Measurements from ENCODE around the gene ZCWPW1. TPM values are rescaled to one million over a fixed set of nuclear protein-coding genes. Genes with fewer than 3 reads are reported as not detected.
"Not testable (repeated sequence)": the region's sequence is repeated elsewhere in the genome, so short reads cannot be mapped to it uniquely, and the experiment has no call there.

ZCWPW1 gene
- polyA plus RNA-seq, 2 donors = 2.2 to 2.8 TPM

GRCh38 chr7:100394077-100394476, 34.4 kb downstream of the ZCWPW1 start:
- Histone ChIP-seq H3K4me1 (ENCODE audit: control insufficient read depth in 2 of 2, insufficient read depth in 2 of 2, low read length in 1 of 2) (peaks cover 0 to 3% of the 10 kb centered on the region in 2 donors), H3K4me3 (ENCODE audit: low read depth in 1 of 2, low read length in 2 of 2) (no peak overlapping the region), H3K27ac (ENCODE audit: low read depth in 2 of 2, low read length in 1 of 2) (no peak overlapping the region), H3K27me3 (ENCODE audit: control insufficient read depth in 1 of 2, insufficient read depth in 2 of 2, low read length in 2 of 2) (no peaks in the 10 kb centered on the region), H3K9me3 (ENCODE audit: control insufficient read depth in 2 of 2, insufficient read depth in 1 of 2, low read depth in 1 of 2, low read length in 1 of 2) (no peaks in the 10 kb centered on the region), H3K36me3 (ENCODE audit: control insufficient read depth in 2 of 2, insufficient read depth in 2 of 2, low read length in 1 of 2) (no peaks in the 10 kb centered on the region)
- WGBS, 2 donors = 59 to 81% methylated on average over 2 of the region's 2 CpGs

GRCh38 chr7:100393233-100393905, 35.1 kb downstream of the ZCWPW1 start:
- no peaks in the 10 kb centered on the region for H3K27me3 ChIP-seq (ENCODE audit: control insufficient read depth in 1 of 2, insufficient read depth in 2 of 2, low read length in 2 of 2)
- peaks cover 0 to 3% of the 10 kb centered on the region in 2 donors for H3K4me1 ChIP-seq (ENCODE audit: control insufficient read depth in 2 of 2, insufficient read depth in 2 of 2, low read length in 1 of 2)
- WGBS, 2 donors = 76 to 78% methylated on average over 4 of the region's 4 CpGs
- H3K9me3 ChIP-seq (ENCODE audit: control insufficient read depth in 2 of 2, insufficient read depth in 1 of 2, low read depth in 1 of 2, low read length in 1 of 2) = no peaks in the 10 kb centered on the region
- no peak overlapping the region for H3K27ac ChIP-seq (ENCODE audit: low read depth in 2 of 2, low read length in 1 of 2)
- no peaks in the 10 kb centered on the region for H3K36me3 ChIP-seq (ENCODE audit: control insufficient read depth in 2 of 2, insufficient read depth in 2 of 2, low read length in 1 of 2)
- H3K4me3 ChIP-seq (ENCODE audit: low read depth in 1 of 2, low read length in 2 of 2) = no peak overlapping the region

- Histone ChIP-seq H3K9me3 (ENCODE audit: control insufficient read depth in 2 of 2, insufficient read depth in 1 of 2, low read depth in 1 of 2, low read length in 1 of 2) (no peaks in the 10 kb centered on the region), H3K36me3 (ENCODE audit: control insufficient read depth in 2 of 2, insufficient read depth in 2 of 2, low read length in 1 of 2) (no peaks in the 10 kb centered on the region), H3K4me1 (ENCODE audit: control insufficient read depth in 2 of 2, insufficient read depth in 2 of 2, low read length in 1 of 2) (no peaks in the 10 kb centered on the region), H3K27ac (ENCODE audit: low read depth in 2 of 2, low read length in 1 of 2) (no peak overlapping the region), H3K4me3 (ENCODE audit: low read depth in 1 of 2, low read length in 2 of 2) (no peak overlapping the region), H3K27me3 (ENCODE audit: control insufficient read depth in 1 of 2, insufficient read depth in 2 of 2, low read length in 2 of 2) (no peaks in the 10 kb centered on the region)
- 57 to 68% methylated on average over 3 of the region's 3 CpGs for WGBS, 2 donors
Measured at GRCh38 chr7:100390286-100391009, 38.1 kb downstream of the ZCWPW1 start.

GRCh38 chr7:100389437-100390088, 38.9 kb downstream of the ZCWPW1 start:
- no peak overlapping the region for H3K27ac ChIP-seq (ENCODE audit: low read depth in 2 of 2, low read length in 1 of 2)
- no peaks in the 10 kb centered on the region for H3K9me3 ChIP-seq (ENCODE audit: control insufficient read depth in 2 of 2, insufficient read depth in 1 of 2, low read depth in 1 of 2, low read length in 1 of 2)
- no peaks in the 10 kb centered on the region for H3K27me3 ChIP-seq (ENCODE audit: control insufficient read depth in 1 of 2, insufficient read depth in 2 of 2, low read length in 2 of 2)
- WGBS, 2 donors = 65 to 71% methylated on average over 9 of the region's 9 CpGs
- no peaks in the 10 kb centered on the region for H3K4me1 ChIP-seq (ENCODE audit: control insufficient read depth in 2 of 2, insufficient read depth in 2 of 2, low read length in 1 of 2)
- H3K36me3 ChIP-seq (ENCODE audit: control insufficient read depth in 2 of 2, insufficient read depth in 2 of 2, low read length in 1 of 2) = no peaks in the 10 kb centered on the region
- no peak overlapping the region for H3K4me3 ChIP-seq (ENCODE audit: low read depth in 1 of 2, low read length in 2 of 2)

- 70 to 72% methylated on average over 2 of the region's 2 CpGs for WGBS, 2 donors
- H3K9me3 ChIP-seq (ENCODE audit: control insufficient read depth in 2 of 2, insufficient read depth in 1 of 2, low read depth in 1 of 2, low read length in 1 of 2) = no peaks in the 10 kb centered on the region
- H3K36me3 ChIP-seq (ENCODE audit: control insufficient read depth in 2 of 2, insufficient read depth in 2 of 2, low read length in 1 of 2) = no peaks in the 10 kb centered on the region
- no peak overlapping the region for H3K4me3 ChIP-seq (ENCODE audit: low read depth in 1 of 2, low read length in 2 of 2)
- no peaks in the 10 kb centered on the region for H3K4me1 ChIP-seq (ENCODE audit: control insufficient read depth in 2 of 2, insufficient read depth in 2 of 2, low read length in 1 of 2)
- H3K27me3 ChIP-seq (ENCODE audit: control insufficient read depth in 1 of 2, insufficient read depth in 2 of 2, low read length in 2 of 2) = no peaks in the 10 kb centered on the region
- H3K27ac ChIP-seq (ENCODE audit: low read depth in 2 of 2, low read length in 1 of 2) = no peak overlapping the region
Measured at GRCh38 chr7:100387695-100388094, 40.8 kb downstream of the ZCWPW1 start.

GRCh38 chr7:100386940-100387339, 41.6 kb downstream of the ZCWPW1 start:
- H3K27me3 ChIP-seq (ENCODE audit: control insufficient read depth in 1 of 2, insufficient read depth in 2 of 2, low read length in 2 of 2) = no peaks in the 10 kb centered on the region
- no peaks in the 10 kb centered on the region for H3K4me1 ChIP-seq (ENCODE audit: control insufficient read depth in 2 of 2, insufficient read depth in 2 of 2, low read length in 1 of 2)
- H3K4me3 ChIP-seq (ENCODE audit: low read depth in 1 of 2, low read length in 2 of 2) = no peak overlapping the region
- WGBS, 2 donors = 58 to 74% methylated on average over 5 of the region's 5 CpGs
- no peaks in the 10 kb centered on the region for H3K9me3 ChIP-seq (ENCODE audit: control insufficient read depth in 2 of 2, insufficient read depth in 1 of 2, low read depth in 1 of 2, low read length in 1 of 2)
- H3K36me3 ChIP-seq (ENCODE audit: control insufficient read depth in 2 of 2, insufficient read depth in 2 of 2, low read length in 1 of 2) = no peaks in the 10 kb centered on the region
- no peak overlapping the region for H3K27ac ChIP-seq (ENCODE audit: low read depth in 2 of 2, low read length in 1 of 2)

- Histone ChIP-seq H3K36me3 (ENCODE audit: control insufficient read depth in 2 of 2, insufficient read depth in 2 of 2, low read length in 1 of 2) (no peaks in the 10 kb centered on the region), H3K4me3 (ENCODE audit: low read depth in 1 of 2, low read length in 2 of 2) (no peak overlapping the region), H3K4me1 (ENCODE audit: control insufficient read depth in 2 of 2, insufficient read depth in 2 of 2, low read length in 1 of 2) (no peaks in the 10 kb centered on the region), H3K27me3 (ENCODE audit: control insufficient read depth in 1 of 2, insufficient read depth in 2 of 2, low read length in 2 of 2) (no peaks in the 10 kb centered on the region), H3K27ac (ENCODE audit: low read depth in 2 of 2, low read length in 1 of 2) (no peak overlapping the region), H3K9me3 (ENCODE audit: control insufficient read depth in 2 of 2, insufficient read depth in 1 of 2, low read depth in 1 of 2, low read length in 1 of 2) (no peaks in the 10 kb centered on the region)
- WGBS, 2 donors = 77 to 79% methylated on average over 6 of the region's 6 CpGs
Measured at GRCh38 chr7:100384628-100385294, 43.7 kb downstream of the ZCWPW1 start.

GRCh38 chr7:100382234-100382853, 46.2 kb downstream of the ZCWPW1 start:
- H3K4me3 ChIP-seq (ENCODE audit: low read depth in 1 of 2, low read length in 2 of 2); H3K27ac ChIP-seq (ENCODE audit: low read depth in 2 of 2, low read length in 1 of 2); H3K36me3 ChIP-seq (ENCODE audit: control insufficient read depth in 2 of 2, insufficient read depth in 2 of 2, low read length in 1 of 2); H3K4me1 ChIP-seq (ENCODE audit: control insufficient read depth in 2 of 2, insufficient read depth in 2 of 2, low read length in 1 of 2); H3K9me3 ChIP-seq (ENCODE audit: control insufficient read depth in 2 of 2, insufficient read depth in 1 of 2, low read depth in 1 of 2, low read length in 1 of 2); H3K27me3 ChIP-seq (ENCODE audit: control insufficient read depth in 1 of 2, insufficient read depth in 2 of 2, low read length in 2 of 2): not testable (repeated sequence)
- 81 to 86% methylated on average over 8 of the region's 8 CpGs for WGBS, 2 donors

- not testable (repeated sequence) for H3K9me3 ChIP-seq (ENCODE audit: control insufficient read depth in 2 of 2, insufficient read depth in 1 of 2, low read depth in 1 of 2, low read length in 1 of 2); H3K27me3 ChIP-seq (ENCODE audit: control insufficient read depth in 1 of 2, insufficient read depth in 2 of 2, low read length in 2 of 2); H3K4me3 ChIP-seq (ENCODE audit: low read depth in 1 of 2, low read length in 2 of 2); H3K27ac ChIP-seq (ENCODE audit: low read depth in 2 of 2, low read length in 1 of 2); H3K4me1 ChIP-seq (ENCODE audit: control insufficient read depth in 2 of 2, insufficient read depth in 2 of 2, low read length in 1 of 2); H3K36me3 ChIP-seq (ENCODE audit: control insufficient read depth in 2 of 2, insufficient read depth in 2 of 2, low read length in 1 of 2)
- 77 to 85% methylated on average over 43 to 49 of the region's 49 CpGs for WGBS, 2 donors
Measured at GRCh38 chr7:100381531-100382233, 46.8 kb downstream of the ZCWPW1 start.
